K562 (cell line): ENCODE data around the gene PLOD1. TPM values are rescaled to one million over a fixed set of nuclear protein-coding genes. Genes with fewer than 3 reads are reported as not detected.

Source experiments
- ATAC-seq: fragments of 200-7000 bp; cut with Tn5 transposase; 3 replicates; pipeline ENCODE4 v1.9.1; 2020; ENCODE audit warnings: moderate library complexity
- BruUV-seq: library from RNA; stranded (reverse); fragments of 400-500 nt; replicated peaks from 2 replicates; lab custom pipeline; 2021; lab: Mats Ljungman, UMichigan
- CTCF ChIA-PET: fragments of 300-600 bp; formaldehyde crosslinking; extraction: SDS; loops from one replicate; lab custom pipeline; 2021; ENCODE audit warnings: low intra/inter-chr PET ratio; lab: Yijun Ruan, JAX
- POLR2A ChIA-PET: fragments of 300-600, 350-650 bp; sonication (Branson Sonifier 250); formaldehyde crosslinking; extraction: SDS; loops from one replicate; lab custom pipeline; 2021; ENCODE audit warnings: antibody characterized with exemption, inconsistent platforms; lab: Yijun Ruan, JAX
- DNase-seq, 4 experiments: peaks; one replicate each; pipeline versions ENCODE4 v3.0.0 to v3.0.0-alpha.2; 2011 to 2018; ENCODE audit warnings: low spot score in 3 of 4, mixed read lengths in 3 of 4; ENCODE audit errors: extremely low read depth in 1 of 4
- FAIRE-seq: peaks from 2 replicates; lab custom pipeline; 2011; peaks lifted over from hg19 to GRCh38; lab: Jason Lieb, UNC
- H2AFZ ChIP-seq: 2 replicates; pipeline ENCODE4 v1.6.0; 2011; ENCODE audit warnings: low read depth, low read length, control low read depth, inconsistent platforms
- H3K27ac ChIP-seq: fragments of 200-600 bp; 3 replicates; pipeline ENCODE4 v1.8.0; 2011; ENCODE audit warnings: low read depth, mild to moderate bottlenecking, control low read depth, inconsistent platforms, low read length, moderate library complexity, mixed read lengths; ENCODE audit errors: extremely low read depth
- H3K27me3 ChIP-seq, 2 experiments: fragments of 300-600 bp in 1 of 2; 2 replicates in 1 of 2; 3 replicates in 1 of 2; pipeline versions ENCODE4 v1.6.0 to v1.8.0; 2011; ENCODE audit warnings: inconsistent platforms in 2 of 2, low read length in 2 of 2, mild to moderate bottlenecking in 1 of 2, mixed read lengths in 1 of 2, moderate library complexity in 1 of 2; ENCODE audit not compliant: control insufficient read depth in 2 of 2, insufficient read depth in 2 of 2
- H3K36me3 ChIP-seq: fragments of 300-600 bp; 3 replicates; pipeline ENCODE4 v1.8.0; 2011; ENCODE audit warnings: mild to moderate bottlenecking, low read length, inconsistent platforms; ENCODE audit not compliant: control insufficient read depth, insufficient read depth
- H3K4me1 ChIP-seq, 2 experiments: fragments of 200-600 bp in 1 of 2; replicated peaks in 1 of 2; 2 replicates in 1 of 2; 3 replicates in 1 of 2; pipeline versions ENCODE4 v1.5.1 to v1.8.0; 2011; ENCODE audit warnings: inconsistent platforms in 2 of 2, low read length in 2 of 2, mild to moderate bottlenecking in 1 of 2, mixed read lengths in 1 of 2, moderate library complexity in 1 of 2; ENCODE audit not compliant: control insufficient read depth in 2 of 2, insufficient read depth in 2 of 2
- H3K4me2 ChIP-seq: 2 replicates; pipeline ENCODE4 v1.6.1; 2011; ENCODE audit warnings: low read length, control low read depth, inconsistent platforms, mixed read lengths; ENCODE audit not compliant: insufficient read depth
- H3K4me3 ChIP-seq: fragments of 200-600 bp; sonication (generic), shearing (Covaris generic); 2 replicates; pipeline ENCODE4 v1.5.1; 2016; ENCODE audit warnings: control low read depth, inconsistent platforms
- H3K79me2 ChIP-seq: fragments of 200-600 bp; 3 replicates; pipeline ENCODE4 v1.8.0; 2011; ENCODE audit warnings: low read length, inconsistent platforms; ENCODE audit not compliant: control insufficient read depth, insufficient read depth
- H3K9ac ChIP-seq, 2 experiments: 2 replicates each; pipeline versions ENCODE4 v1.6.0 to v1.6.1; 2011; ENCODE audit warnings: low read depth in 2 of 2, low read length in 2 of 2, control low read depth in 1 of 2, inconsistent platforms in 1 of 2, mild to moderate bottlenecking in 1 of 2, mixed read lengths in 1 of 2; ENCODE audit not compliant: insufficient read depth in 1 of 2
- H3K9me1 ChIP-seq: one replicate; pipeline ENCODE4 v1.6.0; 2011; ENCODE audit warnings: inconsistent platforms, mild to moderate bottlenecking, low read length, moderate library complexity; ENCODE audit not compliant: control insufficient read depth, insufficient read depth
- H3K9me3 ChIP-seq: replicated peaks from 2 replicates; pipeline ENCODE4 v1.5.1; 2011; ENCODE audit warnings: low read depth, low read length, inconsistent platforms; ENCODE audit not compliant: control insufficient read depth, insufficient read depth
- H4K20me1 ChIP-seq: replicated peaks from 2 replicates; pipeline ENCODE4 v1.6.1; 2011; ENCODE audit warnings: low read length, inconsistent platforms, mixed read lengths; ENCODE audit not compliant: control insufficient read depth, insufficient read depth
- AFF4 ChIP-seq: sonication (generic); formaldehyde crosslinking; IDR thresholded peaks from 2 replicates; pipeline ENCODE4 v1.8.0; 2023; ENCODE audit warnings: mild to moderate bottlenecking, missing genetic modification reagents
- KAT2B ChIP-seq: IDR thresholded peaks from one replicate; pipeline ENCODE4 v1.6.1; 2012; ENCODE audit warnings: low read depth, mild to moderate bottlenecking, control low read depth, inconsistent platforms, low read length, moderate library complexity
- PBX2 ChIP-seq, 2 experiments: IDR thresholded peaks in 1 of 2; conservative IDR thresholded peaks in 1 of 2; 2 replicates each; pipeline ENCODE4 v1.6.1; 2016; ENCODE audit warnings: low read depth in 2 of 2, mild to moderate bottlenecking in 1 of 2, missing compliant biosample characterization in 1 of 2, missing genetic modification characterization in 1 of 2, moderate library complexity in 1 of 2
- PHF20 ChIP-seq: fragments of 450-650 bp; IDR thresholded peaks from 2 replicates; pipeline ENCODE4 v1.6.1; 2018; ENCODE audit not compliant: partially characterized antibody
- RBM15 ChIP-seq: fragments of 200-400 bp; formaldehyde crosslinking; IDR thresholded peaks from 2 replicates; pipeline ENCODE4 v1.6.1; 2018; ENCODE audit warnings: mild to moderate bottlenecking, low read length, moderate library complexity; ENCODE audit not compliant: insufficient read depth
- WGBS: fragments of 100-300 bp; shearing (Covaris generic); methylation state at CpG from one replicate; pipeline ENCODE4 v1.1.6; 2016; ENCODE audit warnings: low coverage, mixed read lengths; ENCODE audit not compliant: insufficient coverage; ENCODE audit errors: missing lambda C conversion rate; 5-methylcytosine and 5-hydroxymethylcytosine counted together
- in situ Hi-C: fragments of 300-500 bp; cut with MboI; formaldehyde crosslinking; loops from 4 replicates; pipeline ENCODE4 v1.15.0; 2018; ENCODE audit warnings: inconsistent platforms, mixed read lengths
- intact Hi-C: fragments of 100-400 bp; cut with micrococcal nuclease; formaldehyde crosslinking; loops from 2 replicates; pipeline ENCODE4 v1.14.2; 2022
- polyA plus RNA-seq, 8 experiments: library from polyadenylated mRNA; depleted of rRNA in 4 of 8; stranded (reverse) in 5 of 8; unstranded in 3 of 8; fragments of >200 nt; fragmentation: Nextera tagmentation in 2 of 8; fragmentation: Illumina TruSeq in 1 of 8; extraction: Ambion mirVana in 2 of 8; extraction: Trizol in 1 of 8; gene quantifications; 2 replicates each; pipeline versions ENCODE4 v1.2.1 to v1.2.3, GENCODE V29; 2011 to 2014; ENCODE audit warnings: inconsistent platforms in 1 of 8, missing spikeins in 1 of 8
- total RNA-seq, 7 experiments: library from RNA; depleted of rRNA in 6 of 7; stranded (reverse); fragments of >200 nt in 6 of 7; fragmentation: Illumina TruSeq in 2 of 7; extraction: Trizol in 2 of 7; gene quantifications; 2 replicates each; pipeline versions ENCODE4 v1.2.1 to v1.2.3, GENCODE V29; 2011 to 2021; ENCODE audit warnings: low replicate concordance in 1 of 7

PLOD1 gene
- total and polyA plus RNA-seq, 9 of the 15 experiments (the other 6 are each of a cell fraction or from before 2014, with no cell fraction given): 16.6 to 90.8 (median 52.7) TPM

GRCh38 chr1:11961230-11961629, 26.7 kb downstream of the PLOD1 start:
- DNase-seq: no peak
- H3K9me3 ChIP-seq: no peaks in the 10 kb centered on the region
- peaks cover 4% of the 10 kb centered on the region; the same call in 1 of the 2 replicates for H4K20me1 ChIP-seq
- no peaks in the 10 kb centered on the region for H3K79me2 ChIP-seq
- TF ChIP-seq AFF4 (CRISPR knock-in tag) (no peak), PHF20 (no peak), PBX2 (CRISPR knock-in tag; IDR thresholded peaks at IDR 0.05; ENCODE audit: low read depth) (no peak), PBX2 (tag; conservative IDR thresholded peaks at IDR 0.05; ENCODE audit: low read depth) (peak; percentile 33; the same call in 1 of the 2 replicates), RBM15 (no peak), KAT2B (no peak)
- TF ChIP-seq, all 486 proteins: peak for 1
- Histone ChIP-seq H3K4me1 (peaks cover 0 to 10% of the 10 kb centered on the region in 2 experiments; a peak in 1 of 5 replicates), H3K4me3 (no peak overlapping the region), H3K4me2 (no peak overlapping the region), H3K9ac (no peak overlapping the region), H3K36me3 (peaks cover 82% of the 10 kb centered on the region; the same call in 2 of the 3 replicates), H2AFZ (no peak overlapping the region), H3K9me1 (no peaks in the 10 kb centered on the region), H3K27me3 (no peaks in the 10 kb centered on the region), H3K27ac (no peak overlapping the region)
- FAIRE-seq (peak; percentile 69), ATAC-seq (no peak)
- ChIA-PET POLR2A (interaction anchor here (0.7 to 15.9 kb wide), 4 partner anchors 16 to 182 kb away, joined by 3 to 112 read pairs (median 3); no protein-coding TSS in a partner anchor), CTCF (no interaction called here)
- in situ Hi-C loops: loop anchor here (5.0 kb wide), 1 partner anchor 49 kb away; no protein-coding TSS in a partner anchor
- intact Hi-C loops: no loop called here
- 76% methylated on average over 4 of the region's 4 CpGs for WGBS
- no TSS peak for BruUV-seq
